Cardiac muscle cell (in vitro differentiated cells and primary cell): ENCODE measurements around the gene CKAP2L. TPM values are rescaled to one million over a fixed set of nuclear protein-coding genes. Genes with fewer than 3 reads are reported as not detected.

Experiments used
- DNase-seq, 2 donors: peaks; one replicate each; pipeline versions ENCODE4 v3.0.0 to v3.0.0-alpha.2; 2010 to 2017; ENCODE audit warnings: low read depth in 1 of 2, low spot score in 1 of 2
- H3K27ac ChIP-seq: fragments of 200-600 bp; sonication (generic); 2 replicates; pipeline ENCODE4 v1.5.1; 2016
- H3K27me3 ChIP-seq: fragments of 200-600 bp; sonication (generic); 2 replicates; pipeline ENCODE4 v1.6.0; 2016; ENCODE audit warnings: control low read depth
- H3K36me3 ChIP-seq: fragments of 200-600 bp; sonication (generic); 2 replicates; pipeline ENCODE4 v1.5.1; 2016; ENCODE audit warnings: control low read depth
- H3K4me1 ChIP-seq: fragments of 200-600 bp; sonication (generic); 2 replicates; pipeline ENCODE4 v1.8.1; 2017; ENCODE audit warnings: low read depth, mild to moderate bottlenecking, mixed run types
- H3K4me3 ChIP-seq: fragments of 200-600 bp; sonication (generic); 2 replicates; pipeline ENCODE4 v1.5.1; 2016; ENCODE audit warnings: mild to moderate bottlenecking
- H3K9me3 ChIP-seq: fragments of 200-600 bp; sonication (generic); 2 replicates; pipeline ENCODE4 v1.5.1; 2017; ENCODE audit warnings: low read depth, mild to moderate bottlenecking, control low read depth
- polyA plus RNA-seq: library from polyadenylated mRNA; unstranded; fragments of >200 nt; fragmentation: Nextera tagmentation; extraction: Ambion mirVana; gene quantifications from 2 replicates; pipeline ENCODE4 v1.2.1, GENCODE V29; 2016
- total RNA-seq: library from RNA; depleted of rRNA; stranded (reverse); fragments of >200 nt; gene quantifications from 2 replicates; pipeline ENCODE4 v1.2.3, GENCODE V29; 2016
- TF ChIP-seq, protein P1 (sequence below): IDR thresholded peaks from 2 replicates; pipeline ENCODE4 v1.5.1; 2012; ENCODE audit warnings: low read depth, mild to moderate bottlenecking, low read length

Gene CKAP2L
- total and polyA plus RNA-seq, 2 experiments from 2014 or later = 4.0 to 13.7 TPM

DNA sequence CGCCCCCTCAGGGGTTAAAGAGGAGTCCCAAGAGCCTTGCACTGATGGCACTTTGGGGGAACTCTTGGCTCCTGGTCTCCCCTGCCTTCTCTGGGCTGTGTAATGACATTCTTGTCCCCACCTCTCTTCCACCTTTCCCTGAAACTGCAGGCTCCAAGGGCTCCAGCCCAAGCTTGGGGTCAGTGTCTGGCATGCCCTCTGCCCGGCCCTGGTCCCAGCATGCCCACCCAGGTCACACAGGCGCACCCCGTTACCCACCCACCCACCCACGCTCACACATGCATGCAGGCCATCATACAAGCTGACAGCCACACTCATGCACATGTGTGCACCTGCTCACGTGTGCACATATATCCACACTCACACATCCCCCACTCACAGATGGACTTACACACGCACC, 50.5 kb downstream of the CKAP2L start:
- Histone ChIP-seq H3K4me3 (no peak overlapping the region), H3K4me1 (no peaks in the 10 kb centered on the region), H3K9me3 (no peaks in the 10 kb centered on the region), H3K27me3 (no peaks in the 10 kb centered on the region), H3K36me3 (no peaks in the 10 kb centered on the region), H3K27ac (no peak overlapping the region)
- TF ChIP-seq, protein P1, sequence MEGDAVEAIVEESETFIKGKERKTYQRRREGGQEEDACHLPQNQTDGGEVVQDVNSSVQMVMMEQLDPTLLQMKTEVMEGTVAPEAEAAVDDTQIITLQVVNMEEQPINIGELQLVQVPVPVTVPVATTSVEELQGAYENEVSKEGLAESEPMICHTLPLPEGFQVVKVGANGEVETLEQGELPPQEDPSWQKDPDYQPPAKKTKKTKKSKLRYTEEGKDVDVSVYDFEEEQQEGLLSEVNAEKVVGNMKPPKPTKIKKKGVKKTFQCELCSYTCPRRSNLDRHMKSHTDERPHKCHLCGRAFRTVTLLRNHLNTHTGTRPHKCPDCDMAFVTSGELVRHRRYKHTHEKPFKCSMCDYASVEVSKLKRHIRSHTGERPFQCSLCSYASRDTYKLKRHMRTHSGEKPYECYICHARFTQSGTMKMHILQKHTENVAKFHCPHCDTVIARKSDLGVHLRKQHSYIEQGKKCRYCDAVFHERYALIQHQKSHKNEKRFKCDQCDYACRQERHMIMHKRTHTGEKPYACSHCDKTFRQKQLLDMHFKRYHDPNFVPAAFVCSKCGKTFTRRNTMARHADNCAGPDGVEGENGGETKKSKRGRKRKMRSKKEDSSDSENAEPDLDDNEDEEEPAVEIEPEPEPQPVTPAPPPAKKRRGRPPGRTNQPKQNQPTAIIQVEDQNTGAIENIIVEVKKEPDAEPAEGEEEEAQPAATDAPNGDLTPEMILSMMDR = no peak
- DNase-seq = no peak

DNA sequence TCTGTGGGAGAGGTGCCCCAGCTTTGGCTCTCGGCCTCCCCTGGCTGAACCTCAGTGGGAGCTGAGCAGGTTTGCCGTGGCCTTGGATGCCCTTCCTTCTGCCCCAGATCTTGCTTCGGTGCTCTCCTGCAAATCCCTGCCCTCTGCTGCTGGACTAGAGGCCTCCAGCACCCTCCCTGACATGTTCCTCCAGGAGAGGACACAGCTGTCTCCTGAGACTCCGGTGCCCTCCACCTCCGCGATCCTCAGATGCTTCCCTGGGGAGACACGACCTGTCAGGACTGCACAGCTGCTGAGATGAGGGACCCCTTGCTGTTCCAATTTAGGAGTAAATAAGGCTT, 50.9 kb downstream of the CKAP2L start:
- TF ChIP-seq, protein P1 = no peak
- Histone ChIP-seq H3K36me3 (no peaks in the 10 kb centered on the region), H3K4me3 (no peak overlapping the region), H3K9me3 (no peaks in the 10 kb centered on the region), H3K27me3 (no peaks in the 10 kb centered on the region), H3K27ac (no peak overlapping the region), H3K4me1 (peaks cover 3% of the 10 kb centered on the region)
- no peak for DNase-seq

DNA sequence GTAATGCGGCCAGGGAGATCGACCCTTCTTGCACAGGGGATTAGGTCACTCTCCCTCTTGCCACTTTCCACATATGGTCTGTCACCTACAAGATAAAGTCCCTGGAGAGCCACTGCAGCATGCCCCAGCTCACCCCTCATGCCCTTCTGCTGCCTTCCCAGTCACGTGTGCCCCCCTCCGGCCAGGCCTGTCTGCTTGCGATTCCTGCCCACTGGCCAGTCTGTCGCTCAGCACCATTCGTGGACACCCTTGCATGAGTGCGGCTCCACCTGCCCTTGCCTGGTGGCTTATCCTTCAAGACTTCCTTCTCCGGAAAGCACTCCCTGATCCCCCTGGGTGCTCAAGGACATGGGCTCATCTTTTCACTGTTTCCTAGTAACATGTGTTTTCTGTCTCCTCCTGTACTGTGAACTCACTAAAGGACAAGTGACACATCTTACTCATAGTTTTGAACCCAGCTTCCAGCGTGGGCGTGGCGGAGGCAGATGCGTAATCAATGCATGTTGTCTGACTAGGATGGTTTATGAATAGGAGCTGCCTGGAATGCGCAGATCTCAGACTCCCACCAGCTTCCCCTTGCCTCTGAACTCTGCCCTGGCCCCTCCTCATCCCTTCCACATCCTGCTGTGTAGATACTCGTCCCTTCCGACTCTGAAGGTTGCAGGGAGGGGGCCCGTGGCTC, 51.4 kb downstream of the CKAP2L start:
- TF ChIP-seq, protein P1 = no peak
- H3K4me3 ChIP-seq = no peak overlapping the region
- H3K27me3 ChIP-seq = no peaks in the 10 kb centered on the region
- no peaks in the 10 kb centered on the region for H3K9me3 ChIP-seq
- no peak overlapping the region for H3K27ac ChIP-seq
- peaks cover 3% of the 10 kb centered on the region for H3K4me1 ChIP-seq
- DNase-seq = peak in 1 of 2 donors; percentile 70
- H3K36me3 ChIP-seq = no peaks in the 10 kb centered on the region

DNA sequence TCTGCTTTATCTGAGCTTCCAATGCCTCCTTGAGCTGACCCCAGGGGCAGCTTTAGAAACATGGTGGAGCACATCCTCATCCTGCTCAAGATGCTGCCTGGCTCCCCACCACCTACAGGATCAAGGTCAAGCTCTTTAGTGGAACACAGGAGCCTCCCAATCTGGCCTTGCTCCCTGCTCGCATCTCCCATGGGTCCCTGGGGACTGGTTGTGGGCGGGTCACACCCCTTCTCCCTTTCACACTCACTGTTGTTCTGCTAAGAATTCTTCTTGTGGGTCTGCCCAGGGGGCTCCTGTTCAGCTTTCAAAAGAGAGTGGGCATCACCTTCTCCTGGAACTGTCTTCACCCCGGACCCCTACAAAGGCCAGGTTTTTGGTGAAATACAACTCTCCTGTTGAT, 51.9 kb downstream of the CKAP2L start:
- TF ChIP-seq, protein P1 = no peak
- Histone ChIP-seq H3K4me3 (no peak overlapping the region), H3K27ac (no peak overlapping the region), H3K9me3 (no peaks in the 10 kb centered on the region), H3K27me3 (no peaks in the 10 kb centered on the region), H3K36me3 (no peaks in the 10 kb centered on the region), H3K4me1 (peaks cover 3% of the 10 kb centered on the region)
- no peak for DNase-seq

DNA sequence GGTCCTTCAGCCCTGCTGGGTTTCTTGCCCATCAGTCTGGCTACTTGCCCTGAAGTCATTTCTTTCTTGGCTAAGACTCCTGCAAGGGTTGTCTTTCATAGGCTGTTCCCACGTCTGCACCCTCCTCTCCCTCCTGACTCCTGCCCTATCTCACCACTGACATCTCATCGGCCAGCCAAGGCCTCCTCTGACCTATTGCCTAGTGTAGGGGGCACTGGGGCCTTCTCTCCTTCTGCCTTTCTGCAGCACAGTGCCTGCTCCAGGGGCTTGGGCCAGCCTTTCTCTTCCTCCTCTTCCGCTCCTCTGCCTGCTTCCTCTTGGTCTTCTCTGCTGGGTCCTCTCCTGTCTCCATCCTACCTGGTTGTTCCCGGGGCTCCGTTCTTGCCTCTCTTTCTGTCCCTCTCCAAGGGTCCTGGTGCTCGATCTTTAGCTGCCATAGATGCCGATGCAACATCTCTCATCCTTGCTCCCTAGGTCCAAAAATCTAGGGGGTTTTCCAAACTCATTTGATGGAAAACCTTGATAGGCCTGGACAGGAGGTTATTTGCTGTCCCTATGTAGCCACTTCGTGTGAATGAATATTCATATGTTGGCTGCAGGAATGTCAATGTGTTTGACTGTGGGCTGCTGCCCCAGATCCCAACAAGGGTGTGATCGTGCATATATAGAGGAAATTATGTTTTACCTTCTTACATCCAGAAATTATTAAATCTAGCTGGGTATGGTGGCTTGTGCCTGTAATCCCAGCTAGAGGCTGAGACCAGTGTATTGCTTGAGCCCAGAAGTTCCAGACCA, 53.3 kb downstream of the CKAP2L start:
- no peaks in the 10 kb centered on the region for H3K36me3 ChIP-seq
- H3K27me3 ChIP-seq = no peaks in the 10 kb centered on the region
- H3K9me3 ChIP-seq = no peaks in the 10 kb centered on the region
- peaks cover 7% of the 10 kb centered on the region for H3K4me1 ChIP-seq
- H3K4me3 ChIP-seq = no peak overlapping the region
- H3K27ac ChIP-seq = no peak overlapping the region
- TF ChIP-seq, protein P1 = no peak
- no peak for DNase-seq
